Thoracic aorta (tissue), 2 donors: ENCODE results near the gene C1QTNF6. TPM values are rescaled to one million over a fixed set of nuclear protein-coding genes. Genes with fewer than 3 reads are reported as not detected.

Experiments
- total RNA-seq, 2 donors: library from RNA; depleted of rRNA; stranded (reverse); fragments of >200 nt; gene quantifications; one replicate each; pipeline versions ENCODE4 v1.1.0 to v1.2.3, GENCODE V29; 2016

The C1QTNF6 gene
- total RNA-seq, 2 donors from 2014 or later = 1.9 to 2.1 TPM

Other genes starting within 250 kb of the C1QTNF6 start
- 10 to 100 TPM in 1 of 2 donors, 1 to 10 TPM in 1; 8.5 to 26.9 TPM for gene TST, start 168.8 kb downstream of the C1QTNF6 start, total RNA-seq
- gene MPST, start 168.5 kb downstream of the C1QTNF6 start, total RNA-seq = 100 to 1,000 TPM in 1 of 2 donors, 10 to 100 TPM in 1; 70.1 to 108 TPM
- 10 to 100 TPM; 16.7 to 32.4 TPM for gene KCTD17, start 136.5 kb downstream of the C1QTNF6 start, total RNA-seq
- gene TMPRSS6, start 78.5 kb downstream of the C1QTNF6 start, total RNA-seq = not detected
- 10 to 100 TPM in 1 of 2 donors, 1 to 10 TPM in 1; 2.0 to 13.1 TPM for gene IL2RB, start 38.3 kb downstream of the C1QTNF6 start, total RNA-seq
- not detected for gene SSTR3, start 24.2 kb upstream of the C1QTNF6 start, total RNA-seq
- gene RAC2, start 56.0 kb upstream of the C1QTNF6 start, total RNA-seq = 10 to 100 TPM; 10.7 to 16.2 TPM
- 10 to 100 TPM; 50.8 to 78.0 TPM for gene CYTH4, start 94.3 kb upstream of the C1QTNF6 start, total RNA-seq
- gene ELFN2, start 239.2 kb upstream of the C1QTNF6 start, total RNA-seq = not detected